Adrenal gland (tissue), 5 donors: ENCODE data around the gene SLC29A1.

Experiments used
- CTCF ChIP-seq, 6 experiments: fragments of 450-650 bp in 4 of 6; fragments of 200-600 bp in 2 of 6; sonication (generic) in 1 of 6; IDR thresholded peaks; 1 replicate in 5 of 6; 2 replicates in 1 of 6; pipeline versions ENCODE4 v1.5.1 to v1.8.0; 2016 to 2021; ENCODE audit warnings: antibody characterized with exemption in 6 of 6, mild to moderate bottlenecking in 2 of 6, moderate library complexity in 1 of 6
- POLR2A ChIP-seq, 2 donors: fragments of 450-650 bp; IDR thresholded peaks; one replicate each; pipeline ENCODE4 v1.6.1; 2017; ENCODE audit warnings: antibody characterized with exemption in 2 of 2, mild to moderate bottlenecking in 2 of 2, moderate library complexity in 1 of 2
- donor health status: DM: no; HTN: no; CAD: no.

GRCh38 chr6:44201638-44202303 is 21.6 kb upstream of the SLC29A1 start:
- TF ChIP-seq CTCF (IDR thresholded peaks at IDR 0.05), result no peak
- no peak for TF ChIP-seq POLR2A (IDR thresholded peaks at IDR 0.05)
